IMR-90 (cell line): ENCODE data around the gene DSCAML1. TPM values are rescaled to one million over a fixed set of nuclear protein-coding genes. Genes with fewer than 3 reads are reported as not detected.

Source experiments
- ATAC-seq: fragments of 200-7000 bp; cut with Tn5 transposase; 2 replicates; pipeline ENCODE4 v1.9.1; 2020; ENCODE audit warnings: low read depth, mild to moderate bottlenecking, moderate library complexity
- BruUV-seq: library from RNA; stranded (reverse); fragments of 400-500 nt; replicated peaks from 2 replicates; lab custom pipeline; 2021; lab: Mats Ljungman, UMichigan
- CTCF ChIA-PET: fragments of 300-600 bp; formaldehyde crosslinking; extraction: SDS; loops from one replicate; lab custom pipeline; 2021; ENCODE audit warnings: antibody characterized with exemption; lab: Yijun Ruan, JAX
- POLR2A ChIA-PET: fragments of 300-600 bp; sonication (Branson Sonifier 250); formaldehyde crosslinking; loops from one replicate; lab custom pipeline; 2022; ENCODE audit warnings: antibody characterized with exemption; ENCODE audit not compliant: unreplicated experiment; lab: Charles Lee
- DNase-seq: peaks from one replicate; pipeline ENCODE4 v3.0.0; 2013
- H2AFZ ChIP-seq: replicated peaks from 2 replicates; pipeline ENCODE3; 2013; ENCODE audit warnings: low read length, mild to moderate bottlenecking; ENCODE audit not compliant: poor library complexity
- H2AK5ac ChIP-seq: 2 replicates; pipeline ENCODE4 v1.6.1; 2013; ENCODE audit warnings: low read depth, low read length, inconsistent platforms
- H2AK9ac ChIP-seq: replicated peaks from 2 replicates; pipeline ENCODE3; 2013; ENCODE audit warnings: mild to moderate bottlenecking, low read depth, low read length, moderate library complexity; ENCODE audit not compliant: poor library complexity
- H2BK120ac ChIP-seq: 2 replicates; pipeline ENCODE4 v1.6.1; 2013; ENCODE audit warnings: low read depth, low read length, inconsistent platforms
- H2BK15ac ChIP-seq: 3 replicates; pipeline ENCODE4 v1.6.1; 2013; ENCODE audit warnings: low read depth, low read length, inconsistent platforms
- H2BK20ac ChIP-seq: 2 replicates; pipeline ENCODE4 v1.6.1; 2013; ENCODE audit warnings: low read depth, mild to moderate bottlenecking, inconsistent platforms, low read length, moderate library complexity
- H2BK5ac ChIP-seq: 2 replicates; pipeline ENCODE4 v1.6.1; 2013; ENCODE audit warnings: mild to moderate bottlenecking, low read depth, low read length, inconsistent platforms; ENCODE audit not compliant: poor library complexity, severe bottlenecking
- H3K14ac ChIP-seq: replicated peaks from 2 replicates; pipeline ENCODE4 v1.6.1; 2013; ENCODE audit warnings: low read depth, low read length, inconsistent platforms
- H3K18ac ChIP-seq: 2 replicates; pipeline ENCODE4 v1.6.1; 2013; ENCODE audit warnings: low read depth, low read length, control low read depth
- H3K23ac ChIP-seq: 2 replicates; pipeline ENCODE4 v1.6.1; 2013; ENCODE audit warnings: low read depth, low read length, inconsistent platforms
- H3K27ac ChIP-seq: 2 replicates; pipeline ENCODE4 v1.5.1; 2013; ENCODE audit warnings: mild to moderate bottlenecking, control low read depth, low read length; ENCODE audit not compliant: insufficient read depth
- H3K27me3 ChIP-seq: 2 replicates; pipeline ENCODE4 v1.6.1; 2013; ENCODE audit warnings: low read length; ENCODE audit not compliant: control insufficient read depth, insufficient read depth
- H3K36me3 ChIP-seq: 2 replicates; pipeline ENCODE4 v1.6.1; 2013; ENCODE audit warnings: low read length, mixed read lengths; ENCODE audit not compliant: control insufficient read depth, insufficient read depth
- H3K4ac ChIP-seq: 2 replicates; pipeline ENCODE4 v1.6.1; 2013; ENCODE audit warnings: low read depth, low read length, inconsistent platforms
- H3K4me1 ChIP-seq: 2 replicates; pipeline ENCODE4 v1.6.1; 2013; ENCODE audit warnings: low read length, mixed read lengths; ENCODE audit not compliant: control insufficient read depth, insufficient read depth
- H3K4me2 ChIP-seq: 2 replicates; pipeline ENCODE4 v1.6.1; 2013; ENCODE audit warnings: low read depth, mild to moderate bottlenecking, control low read depth, low read length, moderate library complexity
- H3K4me3 ChIP-seq: 2 replicates; pipeline ENCODE4 v1.5.1; 2013; ENCODE audit warnings: low read depth, mild to moderate bottlenecking, control low read depth, low read length, moderate library complexity; ENCODE audit not compliant: insufficient read depth
- H3K56ac ChIP-seq: 2 replicates; pipeline ENCODE4 v1.6.1; 2013; ENCODE audit warnings: low read length, inconsistent platforms; ENCODE audit not compliant: insufficient read depth; ENCODE audit errors: extremely low read depth
- H3K79me1 ChIP-seq, 2 experiments: 2 replicates each; pipeline ENCODE4 v1.6.1; 2013; ENCODE audit warnings: low read length in 2 of 2, inconsistent platforms in 1 of 2, low read depth in 1 of 2
- H3K9ac ChIP-seq: 2 replicates; pipeline ENCODE4 v1.6.1; 2013; ENCODE audit warnings: low read depth, low read length, control low read depth
- H3K9me1 ChIP-seq: 2 replicates; pipeline ENCODE4 v1.6.1; 2013; ENCODE audit warnings: low read length, inconsistent platforms; ENCODE audit not compliant: insufficient read depth
- H3K9me3 ChIP-seq: 2 replicates; pipeline ENCODE4 v1.6.1; 2013; ENCODE audit warnings: low read length; ENCODE audit not compliant: control insufficient read depth, insufficient read depth
- H4K20me1 ChIP-seq: 2 replicates; pipeline ENCODE4 v1.6.1; 2013; ENCODE audit warnings: low read length, inconsistent platforms; ENCODE audit not compliant: insufficient read depth
- H4K5ac ChIP-seq: 2 replicates; pipeline ENCODE4 v1.6.1; 2013; ENCODE audit warnings: mild to moderate bottlenecking, low read depth, low read length, control low read depth
- H4K8ac ChIP-seq, 2 experiments: 2 replicates each; pipeline ENCODE4 v1.6.1; 2013; ENCODE audit warnings: low read depth in 2 of 2, low read length in 2 of 2, control low read depth in 1 of 2, inconsistent platforms in 1 of 2
- H4K91ac ChIP-seq: 2 replicates; pipeline ENCODE4 v1.6.1; 2013; ENCODE audit warnings: low read depth, low read length, inconsistent platforms; ENCODE audit not compliant: insufficient read depth
- BHLHE40 ChIP-seq: fragments of 150-350 bp; IDR thresholded peaks from 2 replicates; pipeline ENCODE4 v1.6.1; 2016; ENCODE audit warnings: mild to moderate bottlenecking, low read depth, low read length
- CEBPB ChIP-seq: IDR thresholded peaks from 2 replicates; pipeline ENCODE4 v1.6.1; 2012; ENCODE audit warnings: low read depth, low read length, improper control_type of control experiment
- CHD1 ChIP-seq: IDR thresholded peaks from 2 replicates; pipeline ENCODE4 v1.6.1; 2012; ENCODE audit warnings: low read depth, low read length, improper control_type of control experiment
- CTCF ChIP-seq: conservative IDR thresholded peaks from 2 replicates; pipeline ENCODE4 v1.5.1; 2012; ENCODE audit warnings: mild to moderate bottlenecking, low read depth, low read length, improper control_type of control experiment
- ELK1 ChIP-seq: fragments of 150-350 bp; IDR thresholded peaks from 2 replicates; pipeline ENCODE4 v1.6.1; 2016; ENCODE audit warnings: low read depth, mild to moderate bottlenecking, low read length, moderate library complexity, borderline replicate concordance
- FOS ChIP-seq: fragments of 150-350 bp; IDR thresholded peaks from 2 replicates; pipeline ENCODE4 v1.6.1; 2016; ENCODE audit warnings: low read depth, low read length
- MAFK ChIP-seq: IDR thresholded peaks from 2 replicates; pipeline ENCODE4 v1.6.1; 2012; ENCODE audit warnings: low read depth, low read length, improper control_type of control experiment
- MAZ ChIP-seq: IDR thresholded peaks from 2 replicates; pipeline ENCODE4 v1.6.1; 2012; ENCODE audit warnings: low read depth, mild to moderate bottlenecking, low read length, improper control_type of control experiment, moderate library complexity, borderline replicate concordance
- NFE2L2 ChIP-seq: fragments of 150-350 bp; IDR thresholded peaks from 2 replicates; pipeline ENCODE4 v1.6.1; 2016; ENCODE audit warnings: low read depth, mild to moderate bottlenecking, low read length
- POLR2A ChIP-seq: IDR thresholded peaks from 2 replicates; pipeline ENCODE4 v1.6.1; 2012; ENCODE audit warnings: mild to moderate bottlenecking, low read depth, low read length
- RAD21 ChIP-seq: IDR thresholded peaks from 2 replicates; pipeline ENCODE4 v1.6.1; 2012; ENCODE audit warnings: low read length, improper control_type of control experiment
- RFX5 ChIP-seq: IDR thresholded peaks from 2 replicates; pipeline ENCODE4 v1.8.0; 2012; ENCODE audit warnings: low read depth, mild to moderate bottlenecking, low read length, moderate library complexity
- SMC3 ChIP-seq: fragments of 150-350 bp; IDR thresholded peaks from 2 replicates; pipeline ENCODE4 v1.6.1; 2016; ENCODE audit warnings: low read depth, mild to moderate bottlenecking, antibody characterized with exemption, low read length, moderate library complexity
- USF2 ChIP-seq: fragments of 150-350 bp; IDR thresholded peaks from 2 replicates; pipeline ENCODE4 v1.6.1; 2017; ENCODE audit warnings: mild to moderate bottlenecking, antibody characterized with exemption, low read length, low read depth
- WGBS, 2 experiments: methylation state at CpG; one replicate each; pipeline versions ENCODE4 v1.1.5 to v1.1.7; 2013; ENCODE audit warnings: missing lambda C conversion rate in 2 of 2; ENCODE audit not compliant: insufficient read length in 1 of 2; ENCODE audit errors: extremely low coverage in 2 of 2; 5-methylcytosine and 5-hydroxymethylcytosine counted together
- dilution Hi-C: fragments of 300-500 bp; cut with HindIII; formaldehyde crosslinking; loops from one replicate; pipeline ENCODE4 v1.14.3; 2018; ENCODE audit warnings: low sequenced_read_pairs; ENCODE audit not compliant: unreplicated experiment
- in situ Hi-C: fragments of 300-500 bp; cut with MboI; formaldehyde crosslinking; loops from 3 replicates; pipeline ENCODE4 v1.14.3; 2019; ENCODE audit warnings: low sequenced_read_pairs, inconsistent platforms, mixed read lengths
- intact Hi-C: fragments of 100-400 bp; cut with micrococcal nuclease; formaldehyde crosslinking; loops from 2 replicates; pipeline ENCODE4 v1.10.0; 2022
- polyA plus RNA-seq, 3 experiments: library from polyadenylated mRNA; depleted of rRNA; stranded (reverse); fragments of >200 nt; gene quantifications; 2 replicates each; pipeline ENCODE4 v1.2.3, GENCODE V29; 2012; ENCODE audit warnings: low replicate concordance in 1 of 3
- total RNA-seq: library from RNA; depleted of rRNA; stranded (reverse); fragments of >200 nt; gene quantifications from 2 replicates; pipeline ENCODE4 v1.2.3, GENCODE V29; 2012

DSCAML1 gene
- total and polyA plus RNA-seq, 2 of the 4 experiments (the other 2 are of a cell fraction), result not detected

- POLR2A ChIA-PET, result no interaction called here
- dilution Hi-C loops, result no loop called here
- H3K27me3 ChIP-seq, result no peaks in the 10 kb centered on the region
- no peak for TF ChIP-seq CHD1
- TF ChIP-seq ELK1, result no peak
- no peak for TF ChIP-seq MAFK
- no peak for TF ChIP-seq RAD21
- no peak for TF ChIP-seq SMC3
- no peak for TF ChIP-seq RFX5
- TF ChIP-seq NFE2L2, result no peak
- TF ChIP-seq FOS, result no peak
- no peak for TF ChIP-seq BHLHE40
- no peak for TF ChIP-seq CTCF
- no peak for TF ChIP-seq MAZ
- TF ChIP-seq CEBPB, result no peak
- TF ChIP-seq POLR2A, result no peak
- no peak for TF ChIP-seq USF2
These were observed 415.3 kb downstream of the DSCAML1 start for GRCh38 chr11:117381481-117382387.

More at GRCh38 chr11:117381481-117382387, 415.3 kb downstream of the DSCAML1 start:
- no peak overlapping the region for H4K91ac ChIP-seq
- H2AK9ac ChIP-seq, result peak overlapping the region; percentile 29
- no peaks in the 10 kb centered on the region for H3K9me3 ChIP-seq
- no peak overlapping the region for H4K5ac ChIP-seq
- no peak overlapping the region for H2BK5ac ChIP-seq
- 0 out of 2 replicates have a peak, but pooled peaks cover 6% of the 10 kb centered on the region for H4K20me1 ChIP-seq
- H3K23ac ChIP-seq, result no peak overlapping the region
- intact Hi-C loops (loop anchor here (10.0 kb wide), 1 partner anchor 637 kb away; no protein-coding TSS in a partner anchor), in situ Hi-C loops (no loop called here)
- no peak overlapping the region for H2BK120ac ChIP-seq
- peaks cover 0 to 9% of the 10 kb centered on the region in 2 experiments; a peak in 1 of 4 replicates for H3K79me1 ChIP-seq
- no peak overlapping the region for H3K56ac ChIP-seq
- H3K36me3 ChIP-seq, result peaks cover 47% of the 10 kb centered on the region
- no peak overlapping the region for H4K8ac ChIP-seq
- H3K9me1 ChIP-seq, result peaks cover 11% of the 10 kb centered on the region
- H3K9ac ChIP-seq, result no peak overlapping the region
- H2AK5ac ChIP-seq, result no peak overlapping the region
- no peak overlapping the region for H2BK15ac ChIP-seq
- H3K18ac ChIP-seq, result no peak overlapping the region
- no peak overlapping the region for H2AFZ ChIP-seq
- no peak overlapping the region for H3K27ac ChIP-seq
- WGBS, 2 experiments, result 100% methylated on average over 1 of the region's 9 CpGs; no CpG with 5 or more reads in 1 of the 2 experiments
- CTCF ChIA-PET, result no interaction called here
- H3K4me1 ChIP-seq, result peaks cover 4% of the 10 kb centered on the region; the same call in 1 of the 2 replicates
- ATAC-seq, result no peak
- H3K4me3 ChIP-seq, result no peak overlapping the region
- H3K4me2 ChIP-seq, result no peak overlapping the region
- no peak overlapping the region for H3K4ac ChIP-seq
- BruUV-seq, result no TSS peak
- no peak overlapping the region for H2BK20ac ChIP-seq
- no peak for DNase-seq
- no peak overlapping the region for H3K14ac ChIP-seq
